UCSD-AML1 (cell line): ENCODE results near the gene TREX2.
A peak's percentile ranks its signal among the peaks of the same experiment; 100 is the strongest.

Source experiments
- DNase-seq: peaks from one replicate; lab custom pipeline; 2025; ENCODE audit not compliant: unreplicated experiment; lab: John Stamatoyannopoulos, UW

TREX2 gene, protein sequence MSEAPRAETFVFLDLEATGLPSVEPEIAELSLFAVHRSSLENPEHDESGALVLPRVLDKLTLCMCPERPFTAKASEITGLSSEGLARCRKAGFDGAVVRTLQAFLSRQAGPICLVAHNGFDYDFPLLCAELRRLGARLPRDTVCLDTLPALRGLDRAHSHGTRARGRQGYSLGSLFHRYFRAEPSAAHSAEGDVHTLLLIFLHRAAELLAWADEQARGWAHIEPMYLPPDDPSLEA

DNA sequence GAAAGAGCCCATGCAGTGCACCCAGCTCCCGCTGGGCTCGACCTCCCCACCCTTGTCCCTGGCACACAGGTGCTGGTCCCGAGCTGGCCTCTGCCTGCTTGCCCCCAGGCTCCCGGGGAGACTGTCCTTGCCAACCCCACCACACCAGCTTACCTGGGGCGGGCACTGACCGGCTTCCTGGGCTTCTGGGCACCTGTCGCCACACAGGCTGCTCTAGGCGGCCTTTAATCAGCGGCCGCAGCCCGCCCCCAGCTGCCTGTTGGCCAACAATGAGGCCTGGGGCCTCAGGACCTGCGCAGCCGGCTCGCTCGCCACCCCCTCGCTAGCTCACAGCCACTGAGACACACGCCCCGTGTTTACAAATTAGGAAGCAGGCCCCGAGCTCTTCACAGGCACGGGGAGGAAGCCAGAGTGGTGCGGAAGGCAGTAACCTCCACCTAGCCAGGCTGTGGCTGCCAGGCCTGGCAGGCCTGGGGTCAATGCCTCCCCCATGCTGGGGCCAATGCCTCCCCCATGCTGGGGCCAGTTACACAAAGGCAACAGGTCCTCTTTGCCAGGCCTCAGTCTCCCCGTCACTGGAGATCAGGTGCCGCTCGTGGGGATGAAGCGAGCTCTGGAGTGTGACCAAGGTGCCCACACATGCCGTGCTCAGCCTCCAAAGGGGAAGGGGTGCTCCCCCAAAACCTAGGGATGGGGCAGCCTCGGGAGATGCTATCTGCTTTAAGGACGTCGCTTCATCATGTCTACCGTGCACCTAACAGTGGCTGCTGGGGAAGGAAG, at the start of gene TREX2:
TSS of gene TREX2 (minus strand) at position 201 of the 780 bp plus-strand sequence. CDS start 626 bp downstream, outside the sequence.
- DNase-seq: no peak

GRCh38 chrX:153495362-153495751, 49.5 kb upstream of the TREX2 start:
- no peak for DNase-seq

DNA sequence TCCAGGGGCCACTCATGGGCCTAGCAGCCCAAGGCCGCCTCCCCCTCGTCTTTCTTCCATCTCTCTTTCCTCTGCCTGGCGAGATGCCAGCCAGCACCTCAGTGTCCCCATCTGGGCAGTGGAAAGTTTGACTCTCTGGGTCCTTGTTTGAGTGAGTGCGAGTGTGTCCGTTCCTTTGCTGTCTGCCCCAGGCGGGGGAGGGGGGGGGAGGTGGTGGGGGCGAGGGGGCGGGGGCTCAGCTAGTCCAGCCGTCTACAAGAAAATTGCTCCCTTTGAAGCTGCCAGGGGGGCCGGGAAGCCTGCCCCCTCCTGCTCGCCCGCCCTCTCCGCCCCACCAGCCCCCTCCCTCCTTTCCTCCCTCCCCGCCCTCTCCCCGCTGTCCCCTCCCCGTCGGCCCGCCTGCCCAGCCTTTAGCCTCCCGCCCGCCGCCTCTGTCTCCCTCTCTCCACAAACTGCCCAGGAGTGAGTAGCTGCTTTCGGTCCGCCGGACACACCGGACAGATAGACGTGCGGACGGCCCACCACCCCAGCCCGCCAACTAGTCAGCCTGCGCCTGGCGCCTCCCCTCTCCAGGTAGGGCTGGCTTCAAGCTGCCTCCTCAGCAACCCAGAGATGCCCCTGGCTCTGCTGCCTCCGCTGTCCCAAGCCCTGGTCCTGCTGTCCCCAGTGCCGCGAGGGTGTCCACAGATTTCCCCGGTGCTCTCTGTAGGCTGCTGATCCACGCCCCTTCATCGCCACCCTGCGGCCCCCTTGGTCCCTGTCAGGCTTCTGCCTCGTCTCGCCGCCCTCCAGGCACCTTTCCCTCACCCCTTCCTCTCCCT, 48.9 kb upstream of the TREX2 start, which contains the start of gene BGN:
TSS of gene BGN (plus strand) at position 440 of the 821 bp plus-strand sequence. CDS start 9,652 bp downstream, outside the sequence.
- DNase-seq: no peak

DNA sequence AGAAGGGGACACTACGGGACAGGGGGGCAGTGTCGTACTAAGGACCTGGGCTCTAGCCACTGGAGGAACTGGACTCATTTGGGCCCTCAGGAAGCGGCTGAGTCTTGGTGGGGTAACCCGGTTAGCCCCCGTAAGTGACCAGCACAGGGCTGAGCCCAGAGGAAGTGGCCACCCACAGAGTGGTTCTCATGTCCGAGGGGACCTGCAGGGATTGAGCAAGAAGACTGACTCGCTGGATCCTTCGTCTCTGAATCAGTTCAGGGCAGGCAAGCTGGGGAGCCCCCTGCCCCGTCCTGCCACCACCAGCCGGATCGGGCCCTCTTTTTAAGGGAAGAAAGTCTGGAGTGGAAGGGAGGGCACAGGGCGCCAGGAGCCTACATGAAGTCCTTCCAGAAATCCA, 48.2 kb upstream of the TREX2 start:
- DNase-seq: no peak

DNA sequence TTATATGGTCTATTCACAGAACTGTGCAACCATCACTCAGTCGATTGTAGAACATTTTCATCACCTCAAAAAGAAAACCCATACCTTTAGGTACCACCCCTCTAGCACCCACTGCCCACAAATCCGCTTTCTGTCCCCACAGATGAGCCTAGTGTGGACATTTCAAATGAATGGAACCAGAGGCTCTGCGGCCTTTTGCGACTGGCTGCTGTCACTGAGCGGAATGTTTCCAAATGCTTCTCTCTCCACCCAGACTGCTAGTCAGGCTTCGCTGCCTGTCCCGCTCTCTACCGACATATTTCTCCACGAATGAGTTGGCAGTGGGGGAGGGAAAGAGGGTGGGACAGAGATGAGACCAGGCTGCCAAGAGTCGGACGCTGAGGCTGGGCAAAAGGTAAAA, 47.2 kb upstream of the TREX2 start:
- DNase-seq: no peak

GRCh38 chrX:153492543-153492942, 46.7 kb upstream of the TREX2 start:
- DNase-seq: no peak

DNA sequence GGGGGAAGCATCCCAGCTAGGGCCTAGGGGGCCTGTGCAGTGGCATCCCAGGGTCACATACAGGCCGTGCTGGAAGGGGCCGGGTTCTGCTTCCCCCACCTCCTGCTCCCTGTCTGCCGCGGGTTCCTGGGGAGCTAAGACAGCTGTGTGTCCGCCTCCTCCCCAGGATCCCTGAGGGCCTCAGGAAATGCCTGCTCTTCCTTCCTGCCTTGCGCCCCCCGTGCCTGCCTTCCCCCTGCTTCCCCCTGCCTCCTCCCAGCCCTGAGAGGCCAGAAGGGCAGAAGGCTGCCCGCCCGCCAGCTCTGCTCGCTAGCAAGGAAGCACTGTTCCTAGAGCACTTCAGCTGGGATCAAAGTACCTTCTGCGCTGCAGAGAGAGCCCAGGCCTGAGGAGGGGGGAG, 46.1 kb upstream of the TREX2 start:
- peak; percentile 27 for DNase-seq

DNA sequence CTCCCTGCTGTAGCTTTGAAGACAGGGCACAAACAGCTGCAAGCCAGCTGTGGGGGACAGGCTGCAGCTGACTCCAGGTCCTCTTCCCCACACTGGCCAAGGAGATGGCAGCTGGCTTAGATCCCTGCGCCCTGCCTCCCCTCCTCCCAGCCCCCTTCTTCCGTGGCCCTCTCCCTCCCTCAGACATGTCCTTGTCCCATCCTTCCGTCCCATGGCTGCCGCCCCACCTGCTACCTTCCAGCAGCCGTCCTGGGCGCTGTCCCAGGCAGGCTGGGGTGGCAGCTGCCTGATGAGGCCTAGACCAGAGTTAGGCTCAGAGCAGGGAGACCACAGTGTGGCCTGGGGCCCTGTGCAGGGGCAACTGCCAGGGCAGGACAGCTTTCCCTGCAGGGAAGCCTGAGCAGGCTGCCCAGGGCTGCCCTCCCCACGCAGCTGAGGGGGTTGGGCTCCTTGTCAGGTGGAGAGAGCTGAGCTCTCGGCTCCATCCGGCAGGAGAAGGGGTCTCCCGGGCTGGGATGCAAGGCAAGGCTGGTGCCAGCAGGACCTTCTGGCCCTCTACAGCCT, 45.6 kb upstream of the TREX2 start:
- DNase-seq: no peak

DNA sequence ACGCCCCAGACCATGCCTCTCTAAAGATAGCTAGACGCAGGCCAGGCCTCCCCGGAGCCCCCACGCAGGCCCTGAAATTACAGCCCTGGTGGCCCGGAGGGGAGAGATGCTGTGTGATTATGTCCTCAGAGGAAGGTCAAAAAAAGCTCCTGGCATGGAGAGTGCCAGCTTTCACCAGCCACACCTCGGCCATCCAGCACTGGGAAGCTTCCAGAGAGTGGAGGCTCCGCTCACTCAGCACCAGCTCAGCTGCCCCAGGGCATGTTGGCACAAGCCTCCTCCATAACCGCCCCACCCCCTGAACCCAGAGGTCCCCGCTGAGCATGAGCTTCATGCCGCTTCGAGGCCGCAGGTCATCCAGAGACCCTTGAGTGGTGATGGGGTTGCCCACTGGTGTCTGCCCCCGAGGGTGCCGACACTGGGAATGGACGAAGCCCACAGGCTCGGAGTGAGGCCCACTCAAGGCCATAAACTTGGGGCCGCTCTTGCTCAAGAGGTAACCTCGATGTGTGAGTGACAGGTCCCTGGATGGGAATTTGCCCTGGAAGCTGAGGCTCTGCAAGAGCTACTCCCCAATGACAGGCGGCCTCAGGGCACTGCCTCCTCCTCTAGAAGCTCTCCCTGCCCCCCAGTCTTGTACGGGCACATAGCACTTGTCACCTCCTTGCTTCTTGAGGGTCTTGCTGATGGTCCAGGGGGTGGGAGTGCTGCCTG, 44.5 kb upstream of the TREX2 start:
- no peak for DNase-seq

- no peak for DNase-seq
These were observed 42.5 kb upstream of the TREX2 start for GRCh38 chrX:153488231-153488914.

- no peak for DNase-seq
These were observed 41.8 kb upstream of the TREX2 start for GRCh38 chrX:153487590-153488071.

DNA sequence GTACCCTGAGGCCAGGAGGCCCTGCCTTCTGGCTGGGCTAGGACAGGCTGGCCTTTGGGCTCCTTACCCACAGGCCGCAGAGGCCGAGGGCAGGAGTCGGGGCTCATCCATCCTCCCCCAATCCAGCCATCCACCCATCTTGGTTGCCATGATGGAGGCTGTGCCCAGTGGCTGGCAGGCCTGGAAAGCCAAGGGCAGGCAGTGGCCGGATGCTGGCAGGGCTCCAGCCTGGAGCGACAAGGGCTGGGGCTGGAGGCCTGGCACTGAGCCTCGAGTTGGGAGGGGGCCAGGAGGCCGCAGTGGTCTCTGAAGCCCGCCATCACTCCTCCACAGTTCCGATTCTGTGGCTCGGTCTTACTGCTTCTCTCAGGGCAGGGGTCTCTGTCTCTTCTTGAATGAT, 40.3 kb upstream of the TREX2 start:
- DNase-seq: no peak

DNA sequence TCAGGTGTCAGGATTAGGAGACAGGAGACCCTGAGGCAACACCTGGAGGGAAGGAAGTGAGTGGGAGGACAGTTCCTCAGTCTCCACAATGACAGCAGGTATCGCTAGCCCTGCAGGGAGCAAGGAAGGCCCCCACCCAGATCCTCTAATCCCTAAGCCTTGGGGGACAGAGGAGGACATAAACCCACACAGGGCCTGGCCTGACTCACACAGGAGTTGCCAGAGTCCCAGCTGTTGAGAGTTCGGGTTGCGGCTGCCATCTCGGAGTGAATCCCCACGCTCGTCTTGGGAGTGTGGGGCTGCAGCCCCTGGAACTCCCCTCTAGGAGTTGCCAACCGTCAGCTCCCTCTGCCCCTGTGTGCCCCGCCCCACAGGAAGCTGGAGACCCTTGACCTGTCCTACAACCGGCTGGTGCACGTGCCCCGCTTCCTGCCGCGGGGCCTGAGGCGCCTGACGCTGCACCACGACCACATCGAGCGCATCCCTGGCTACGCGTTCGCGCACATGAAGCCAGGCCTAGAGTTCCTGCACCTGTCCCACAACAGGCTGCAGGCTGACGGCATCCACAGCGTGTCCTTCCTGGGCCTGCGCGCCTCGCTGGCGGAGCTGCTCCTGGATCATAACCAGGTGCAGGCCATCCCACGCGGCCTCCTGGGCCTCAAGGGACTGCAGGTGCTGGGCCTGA, 39.7 kb upstream of the TREX2 start:
- no peak for DNase-seq

DNA sequence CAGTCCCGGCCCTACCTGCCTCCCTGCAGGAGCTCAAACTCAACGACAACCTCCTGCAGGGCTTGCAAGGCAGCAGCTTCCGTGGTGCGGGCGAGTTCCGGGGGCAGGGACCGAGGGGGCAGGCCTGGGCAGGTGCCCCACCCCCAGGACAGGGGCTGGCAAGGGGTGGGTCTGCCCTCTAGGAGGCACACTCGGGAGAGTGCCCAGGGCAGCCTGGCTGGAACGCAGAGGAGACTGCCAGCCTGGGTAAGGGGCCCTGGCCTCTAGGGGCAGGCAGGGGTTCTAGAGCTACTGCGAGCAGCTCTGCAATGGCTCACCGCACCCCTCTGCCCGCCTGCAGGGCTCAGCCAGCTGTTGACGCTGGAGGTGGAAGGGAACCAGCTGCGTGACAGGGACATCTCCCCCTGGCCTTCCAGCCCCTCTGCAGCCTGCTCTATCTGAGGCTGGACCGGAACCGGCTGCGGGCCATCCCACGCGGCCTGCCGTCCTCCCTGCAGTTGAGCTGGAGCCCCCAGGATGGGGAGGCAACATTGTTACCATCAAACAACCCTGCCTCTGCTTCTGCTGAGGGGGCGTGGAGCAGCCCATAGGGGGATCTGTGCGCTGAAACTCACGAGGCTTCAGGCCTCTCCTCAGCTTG, 36.6 kb upstream of the TREX2 start:
- DNase-seq: no peak

GRCh38 chrX:153481043-153481442, 35.2 kb upstream of the TREX2 start:
- no peak for DNase-seq

- DNase-seq: no peak
These were observed 32.9 kb upstream of the TREX2 start for GRCh38 chrX:153478746-153479145.

DNA sequence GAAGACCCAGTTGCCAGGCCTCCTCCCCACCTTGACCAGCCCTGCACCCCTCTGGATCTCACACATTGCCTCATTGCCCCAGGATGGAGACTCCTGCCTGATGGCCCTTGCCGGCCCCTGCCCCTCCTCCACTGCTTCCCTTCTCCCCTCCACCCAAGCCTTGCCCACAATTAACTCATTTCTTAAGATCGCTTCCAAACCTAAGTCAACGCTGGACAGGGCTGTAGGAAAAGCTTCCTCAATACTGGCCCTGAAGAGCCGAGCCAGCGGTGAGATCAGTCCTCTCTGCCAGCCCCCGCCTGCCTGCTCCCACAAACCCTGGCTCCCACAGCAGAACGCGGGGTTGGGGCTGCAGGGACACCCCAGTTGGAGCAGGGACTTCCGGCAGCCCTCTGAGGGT, 32.0 kb upstream of the TREX2 start:
- no peak for DNase-seq

DNA sequence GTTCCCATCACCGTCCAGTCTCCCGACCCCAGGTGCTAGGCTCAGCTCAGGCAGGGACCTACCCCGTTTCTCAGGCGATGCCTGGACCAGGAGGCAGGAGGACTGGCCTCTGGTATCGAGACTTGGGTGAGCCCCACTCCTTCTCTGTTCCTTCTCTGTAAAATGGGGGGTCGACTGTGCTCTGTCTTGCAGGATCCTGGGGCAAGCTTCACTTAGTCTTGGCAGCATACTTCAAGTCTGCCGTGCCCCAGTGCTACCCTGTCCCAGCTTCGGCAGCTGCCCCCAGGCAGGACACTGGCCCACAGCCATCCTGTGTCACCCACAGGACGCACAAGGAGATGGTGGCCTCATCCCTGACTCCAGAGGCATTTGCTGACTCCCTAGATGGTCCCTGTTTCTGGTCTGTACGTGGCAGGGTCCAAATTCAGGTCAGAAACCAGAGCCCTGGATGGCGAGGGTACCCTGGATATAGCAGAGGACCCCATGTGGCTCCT, 31.6 kb upstream of the TREX2 start:
- no peak for DNase-seq
